ENCODE data around the gene ANKRD9. TPM values are rescaled to one million over a fixed set of nuclear protein-coding genes. Genes with fewer than 3 reads are reported as not detected.
A peak's percentile ranks its signal among the peaks of the same experiment; 100 is the strongest.

Gene ANKRD9
- total and polyA plus RNA-seq, 2 of the 13 experiments (the other 11 are each of a cell fraction or from before 2014, with no cell fraction given) = 10.0 to 15.0 TPM

- TF ChIP-seq POLR2A (IDR thresholded peaks at IDR 0.05; ENCODE audit: insufficient read depth in 1 of 2, low read depth in 2 of 2, low read length in 2 of 2) (0 out of 4 replicates have a peak, but pooled peaks of 1 of the 2 experiments have one; percentile 9), ZNF337 (CRISPR knock-in tag; IDR thresholded peaks at IDR 0.05; ENCODE audit: borderline replicate concordance, low read depth) (no peak), NONO (IDR thresholded peaks at IDR 0.05) (no peak), NONO (CRISPR knock-in tag; conservative IDR thresholded peaks at IDR 0.05) (0 out of 2 replicates have a peak, but pooled peaks have one; percentile 20)
- POLR2A ChIA-PET = no interaction called here
- in situ Hi-C loops (cut with HindIII; ENCODE audit: extremely low pct_ligation_motif_present, low pct_unique_long_range_greater_than_20kb) = no loop called here
- Histone ChIP-seq H3K27ac (ENCODE audit: extremely low read length, insufficient read depth, low read length) (no peak overlapping the region), H3K9me3 (ENCODE audit: low read length) (no peaks in the 10 kb centered on the region), H3K27me3 (ENCODE audit: control insufficient read depth in 1 of 2, insufficient read depth in 2 of 2, low read length in 2 of 2) (no peaks in the 10 kb centered on the region; a peak in 2 of 5 replicates), H2AFZ (ENCODE audit: low read length) (no peak overlapping the region), H3K36me3 (replicated peaks in 1 of 2; ENCODE audit: control insufficient read depth in 1 of 2, insufficient read depth in 2 of 2, low read length in 2 of 2) (peaks cover 6 to 13% of the 10 kb centered on the region in 2 experiments; a peak in 2 of 5 replicates), H3K4me3 (replicated peaks in 1 of 3; ENCODE audit: insufficient read depth in 1 of 3, low read depth in 2 of 3, low read length in 3 of 3) (no peak overlapping the region), H3K9ac (ENCODE audit: insufficient read depth, low read depth, low read length) (no peak overlapping the region), H3K4me1 (ENCODE audit: insufficient read depth, low read length) (peaks cover 9% of the 10 kb centered on the region), H3K79me2 (ENCODE audit: insufficient read depth, low read length) (no peaks in the 10 kb centered on the region), H3K4me2 (ENCODE audit: low read depth, low read length) (no peak overlapping the region), H4K20me1 (ENCODE audit: insufficient read depth, low read length) (no peaks in the 10 kb centered on the region)
- CTCF ChIA-PET (ENCODE audit: low intra/inter-chr PET ratio, low total read pairs) = no interaction called here
- peak; percentile 9; the same call in 1 of the 3 replicates for ATAC-seq
- WGBS (ENCODE audit: low lambda C conversion rate) = 68% methylated on average over 11 of the region's 12 CpGs
- no peak for FAIRE-seq
- intact Hi-C loops (cut with micrococcal nuclease; ENCODE audit: unreplicated experiment) = no loop called here
- no peak for DNase-seq (ENCODE audit: low spot score)
- no TSS peak for BruUV-seq (replicated peaks)
Measured at GRCh38 chr14:102503641-102504327, 5.8 kb downstream of the ANKRD9 start.

- BruUV-seq (replicated peaks) = no TSS peak
- H2AFZ ChIP-seq (ENCODE audit: low read length) = no peak overlapping the region
- POLR2A ChIA-PET = interaction anchor here (0.7 kb wide), 1 partner anchor 21 kb away, joined by 3 read pairs; no protein-coding TSS in a partner anchor
- intact Hi-C loops (cut with micrococcal nuclease; ENCODE audit: unreplicated experiment) (no loop called here), in situ Hi-C loops (cut with HindIII; ENCODE audit: extremely low pct_ligation_motif_present, low pct_unique_long_range_greater_than_20kb) (no loop called here)
- H3K79me2 ChIP-seq (ENCODE audit: insufficient read depth, low read length) = no peaks in the 10 kb centered on the region
- WGBS (ENCODE audit: low lambda C conversion rate) = 97% methylated on average over 10 of the region's 10 CpGs
- no peak overlapping the region for H3K9ac ChIP-seq (ENCODE audit: insufficient read depth, low read depth, low read length)
- H3K9me3 ChIP-seq (ENCODE audit: low read length) = no peaks in the 10 kb centered on the region
- H3K27ac ChIP-seq (ENCODE audit: extremely low read length, insufficient read depth, low read length) = no peak overlapping the region
- peaks cover 10 to 18% of the 10 kb centered on the region in 2 experiments; a peak in 4 of 5 replicates for H3K36me3 ChIP-seq (replicated peaks in 1 of 2; ENCODE audit: control insufficient read depth in 1 of 2, insufficient read depth in 2 of 2, low read length in 2 of 2)
- no peaks in the 10 kb centered on the region; a peak in 1 of 5 replicates for H3K27me3 ChIP-seq (ENCODE audit: control insufficient read depth in 1 of 2, insufficient read depth in 2 of 2, low read length in 2 of 2)
- CTCF ChIA-PET (ENCODE audit: low intra/inter-chr PET ratio, low total read pairs) = no interaction called here
- H3K4me1 ChIP-seq (ENCODE audit: insufficient read depth, low read length) = peaks cover 11% of the 10 kb centered on the region
- ATAC-seq (no peak), DNase-seq (ENCODE audit: low spot score) (no peak), FAIRE-seq (no peak)
- H4K20me1 ChIP-seq (ENCODE audit: insufficient read depth, low read length) = no peaks in the 10 kb centered on the region
- no peak for TF ChIP-seq ZNF20 (CRISPR knock-in tag; IDR thresholded peaks at IDR 0.05)
- no peak for TF ChIP-seq HNRNPK (IDR thresholded peaks at IDR 0.05; ENCODE audit: low read depth, low read length, poor library complexity, severe bottlenecking)
- no peak for TF ChIP-seq ELK4 (CRISPR knock-in tag; IDR thresholded peaks at IDR 0.05; ENCODE audit: borderline replicate concordance)
- TF ChIP-seq RFX1 (IDR thresholded peaks at IDR 0.05) = no peak
- no peak for TF ChIP-seq ZNF530 (CRISPR knock-in tag; IDR thresholded peaks at IDR 0.05; ENCODE audit: low read depth)
- TF ChIP-seq KLF9 (CRISPR knock-in tag; IDR thresholded peaks at IDR 0.05; ENCODE audit: low read depth) = no peak
- no peak for TF ChIP-seq ZMYM2 (CRISPR knock-in tag; IDR thresholded peaks at IDR 0.05)
- no peak overlapping the region for H3K4me2 ChIP-seq (ENCODE audit: low read depth, low read length)
- no peak overlapping the region for H3K4me3 ChIP-seq (replicated peaks in 1 of 3; ENCODE audit: insufficient read depth in 1 of 3, low read depth in 2 of 3, low read length in 3 of 3)
Measured at GRCh38 chr14:102502571-102502970, 7.0 kb downstream of the ANKRD9 start.
